CD4-positive, alpha-beta T cell treated with Interleukin-12 subunit alpha and Interleukin-12 subunit beta, for 1 hour (primary cell): ENCODE measurements around the gene BIRC5.

Experiments used
- DNase-seq: peaks from one replicate; pipeline ENCODE4 v3.0.0-alpha.2; 2020

BIRC5 gene

DNA sequence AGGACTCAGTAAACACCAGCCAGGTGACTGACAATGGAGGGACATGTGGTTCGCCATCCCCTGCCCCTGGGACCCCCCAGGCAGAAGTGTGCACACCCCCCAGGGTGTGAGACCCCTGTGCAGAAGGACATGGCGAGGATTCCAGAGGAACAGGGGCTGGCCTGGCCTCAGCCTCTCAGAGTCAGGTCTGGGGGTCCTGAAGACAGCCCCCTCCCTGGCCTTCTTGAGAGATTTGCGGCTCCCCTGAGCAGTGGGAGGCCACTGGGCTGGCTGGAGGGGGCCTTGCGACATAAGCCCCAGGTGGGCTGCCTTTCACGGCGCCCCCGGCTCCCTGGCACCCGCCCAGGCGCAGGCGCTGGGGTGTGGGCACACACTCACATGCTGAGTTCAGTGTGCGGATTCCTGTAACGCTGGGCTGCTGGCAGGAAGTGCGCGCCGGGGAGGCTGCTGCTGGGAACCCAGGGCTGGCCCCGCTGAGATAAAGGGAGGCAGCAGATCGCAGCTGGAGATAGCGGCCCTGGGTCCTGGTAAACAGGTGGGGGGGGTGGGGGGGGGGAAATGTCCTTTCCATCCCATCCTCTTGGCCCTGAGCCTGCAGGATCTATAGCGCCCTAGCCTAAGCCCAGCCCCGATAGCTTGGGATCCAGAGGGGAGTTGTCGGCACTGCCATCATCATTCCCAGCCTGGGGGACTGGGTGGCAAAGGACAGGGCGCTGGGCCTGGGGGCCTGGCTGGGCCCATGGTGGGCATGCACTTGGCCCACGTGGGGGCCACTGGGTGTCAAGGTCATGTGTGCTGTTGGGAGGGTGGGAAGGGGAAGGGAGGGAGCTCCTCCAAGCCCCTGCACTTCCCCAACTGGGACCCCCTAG is 44.5 kb downstream of the BIRC5 start:
- peak; percentile 73 for DNase-seq

DNA sequence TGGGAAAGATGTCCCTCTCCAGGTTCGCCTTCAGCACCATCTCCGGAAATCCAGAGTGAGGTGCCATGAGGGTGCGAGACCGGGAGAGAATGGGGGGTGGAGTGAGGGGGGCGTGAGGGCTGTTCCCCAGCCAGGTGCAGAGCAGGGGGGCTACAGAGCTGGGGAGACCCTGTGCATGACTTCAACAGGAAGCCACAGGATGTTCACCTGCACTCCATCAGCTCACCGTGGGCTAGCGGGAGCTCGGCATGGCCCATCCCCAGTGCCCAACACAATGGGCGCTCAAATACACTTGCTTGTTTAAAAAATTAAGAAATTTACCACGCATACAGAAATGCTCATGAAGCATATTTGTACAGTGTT is 45.1 kb downstream of the BIRC5 start:
- no peak for DNase-seq

- DNase-seq = peak; percentile 8
These were observed 49.1 kb downstream of the BIRC5 start for GRCh38 chr17:78263063-78263735.

DNA sequence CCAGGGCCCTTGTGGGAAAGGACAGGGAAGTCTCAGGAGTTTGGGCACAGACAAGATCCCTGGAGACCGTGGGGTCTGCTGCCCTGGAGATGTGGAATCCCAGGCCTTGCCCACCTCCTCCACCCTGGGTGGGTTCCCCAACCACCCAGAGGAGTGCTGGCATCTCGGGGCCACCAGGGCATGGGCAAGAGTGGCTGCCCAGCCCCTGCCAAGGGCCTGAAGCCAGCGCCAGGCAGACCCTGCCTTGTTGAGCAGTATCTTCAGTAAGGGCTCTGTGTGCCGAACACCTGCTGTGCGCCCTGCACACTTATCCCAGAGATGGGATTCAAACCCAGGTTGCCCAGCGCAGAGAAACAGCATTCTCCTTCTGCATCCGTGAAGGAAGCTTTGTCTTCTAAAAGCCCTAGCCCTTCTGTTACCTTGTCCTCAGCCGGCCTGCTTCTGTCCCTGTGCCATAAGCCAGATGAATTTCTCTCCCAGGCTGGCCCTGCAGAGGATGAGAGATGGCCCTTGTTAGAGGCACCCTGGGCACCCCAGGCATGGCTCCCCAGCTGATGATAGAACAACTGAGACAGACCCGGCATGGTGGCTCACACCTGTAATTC is 49.8 kb downstream of the BIRC5 start:
- DNase-seq = no peak

- DNase-seq = no peak
These were observed 50.5 kb downstream of the BIRC5 start for GRCh38 chr17:78264590-78264989.

- DNase-seq = no peak
These were observed 51.1 kb downstream of the BIRC5 start for GRCh38 chr17:78265121-78265520.

DNA sequence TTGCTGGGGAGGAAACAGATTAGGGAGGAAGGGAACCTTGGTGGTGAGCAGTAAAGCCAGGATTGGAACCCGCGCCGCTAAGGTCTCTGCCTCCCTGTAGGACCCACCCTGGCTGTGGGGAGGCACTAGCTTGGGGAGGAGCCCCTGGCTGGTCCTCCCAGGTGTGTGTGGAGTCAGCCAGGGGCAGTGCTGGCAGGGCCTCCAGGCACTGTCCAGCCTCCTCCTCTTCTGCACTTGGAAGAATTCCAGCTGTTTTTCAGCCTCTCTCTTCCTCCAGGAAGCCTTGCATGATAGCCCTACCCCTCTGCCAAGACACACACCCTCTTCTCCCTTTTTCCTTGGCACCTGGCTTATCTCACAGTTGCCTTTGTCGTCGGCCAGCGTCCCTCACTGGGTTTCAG is 52.2 kb downstream of the BIRC5 start:
- DNase-seq = no peak

- no peak for DNase-seq
These were observed 52.7 kb downstream of the BIRC5 start for GRCh38 chr17:78266771-78267170.

GRCh38 chr17:78267253-78268073 is 53.4 kb downstream of the BIRC5 start:
- no peak for DNase-seq

DNA sequence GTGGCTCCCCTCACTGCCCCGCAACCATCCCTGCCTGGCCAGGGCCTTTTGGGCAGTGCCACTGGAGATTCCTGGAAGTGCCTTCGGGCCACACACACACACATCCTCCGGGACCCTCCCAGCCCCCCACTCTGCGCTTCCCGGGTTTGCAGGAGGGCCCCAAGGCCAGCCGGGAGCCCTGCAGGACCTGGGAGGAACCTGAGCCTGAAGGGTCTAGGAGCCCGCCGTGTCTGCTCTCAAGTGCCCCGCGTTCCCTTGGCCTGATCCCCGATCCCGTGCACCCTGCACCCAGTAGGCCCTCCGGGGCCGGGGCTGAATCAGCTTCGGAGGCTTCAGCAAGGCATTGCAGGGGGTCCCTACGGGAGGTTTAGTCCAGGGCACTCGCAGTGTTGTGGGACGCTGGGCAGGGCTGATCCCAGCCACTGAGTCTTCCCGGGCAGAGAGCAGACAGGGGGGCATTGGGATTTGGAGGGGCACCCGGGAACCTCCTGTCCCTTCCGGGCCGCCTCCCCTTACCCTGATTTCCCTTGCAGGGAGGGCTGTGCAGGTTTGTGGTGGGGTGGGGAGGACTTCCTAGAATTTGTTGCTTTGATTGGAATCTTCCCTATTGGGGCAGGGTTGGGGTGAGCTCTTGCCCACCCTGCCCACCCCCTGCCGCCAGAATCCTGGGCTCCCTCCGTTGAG is 54.3 kb downstream of the BIRC5 start:
- DNase-seq = no peak

DNA sequence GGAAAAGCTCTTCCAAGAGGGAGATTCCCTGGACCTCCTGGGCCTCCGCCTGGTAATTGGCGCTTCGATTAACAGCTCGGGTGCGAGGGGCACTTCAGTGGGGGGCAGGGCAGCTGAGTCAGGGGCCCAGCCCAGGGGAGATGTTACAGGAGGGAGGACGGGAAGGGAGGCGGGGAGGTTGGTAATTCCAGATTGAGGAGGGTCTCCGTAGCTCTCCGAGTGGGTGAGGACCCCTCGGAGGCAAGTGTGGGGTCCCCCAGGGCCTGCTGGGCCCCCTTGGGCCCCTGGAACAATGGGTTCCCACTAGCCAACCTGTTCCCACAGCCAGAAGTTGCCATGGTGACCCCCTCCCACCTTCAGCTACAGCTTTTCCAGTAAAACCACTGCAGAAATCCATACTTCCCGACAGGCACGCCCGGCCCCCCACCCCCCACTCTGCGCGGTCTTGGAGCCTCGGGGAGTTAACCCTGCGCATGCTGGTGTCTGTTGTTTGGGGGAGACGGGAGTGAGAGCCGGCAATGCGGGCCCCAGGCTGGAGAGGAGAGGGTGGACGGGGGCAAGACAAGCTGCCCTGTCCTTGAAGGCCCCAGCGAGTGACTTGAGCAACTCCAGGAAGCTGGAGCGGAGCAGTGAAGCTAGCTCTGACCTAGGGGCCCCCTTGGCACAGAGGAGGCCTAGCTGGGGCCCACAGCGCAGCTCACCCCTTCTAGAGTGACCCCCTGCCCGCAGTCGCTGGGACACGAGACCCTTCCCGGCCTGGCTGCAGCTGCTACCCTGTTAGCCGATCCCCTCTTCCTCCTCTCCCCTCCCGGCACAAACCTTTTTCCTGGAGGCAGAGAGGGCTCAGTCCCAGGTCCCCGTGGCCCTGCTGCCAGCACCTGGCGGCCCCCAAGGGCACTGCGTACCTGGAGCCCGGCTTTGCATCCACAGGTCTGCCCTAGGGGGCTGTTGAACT is 55.2 kb downstream of the BIRC5 start:
- no peak for DNase-seq

- DNase-seq = no peak
These were observed 55.9 kb downstream of the BIRC5 start for GRCh38 chr17:78269955-78270381.

GRCh38 chr17:78271419-78272170 is 57.5 kb downstream of the BIRC5 start:
- DNase-seq = no peak

DNA sequence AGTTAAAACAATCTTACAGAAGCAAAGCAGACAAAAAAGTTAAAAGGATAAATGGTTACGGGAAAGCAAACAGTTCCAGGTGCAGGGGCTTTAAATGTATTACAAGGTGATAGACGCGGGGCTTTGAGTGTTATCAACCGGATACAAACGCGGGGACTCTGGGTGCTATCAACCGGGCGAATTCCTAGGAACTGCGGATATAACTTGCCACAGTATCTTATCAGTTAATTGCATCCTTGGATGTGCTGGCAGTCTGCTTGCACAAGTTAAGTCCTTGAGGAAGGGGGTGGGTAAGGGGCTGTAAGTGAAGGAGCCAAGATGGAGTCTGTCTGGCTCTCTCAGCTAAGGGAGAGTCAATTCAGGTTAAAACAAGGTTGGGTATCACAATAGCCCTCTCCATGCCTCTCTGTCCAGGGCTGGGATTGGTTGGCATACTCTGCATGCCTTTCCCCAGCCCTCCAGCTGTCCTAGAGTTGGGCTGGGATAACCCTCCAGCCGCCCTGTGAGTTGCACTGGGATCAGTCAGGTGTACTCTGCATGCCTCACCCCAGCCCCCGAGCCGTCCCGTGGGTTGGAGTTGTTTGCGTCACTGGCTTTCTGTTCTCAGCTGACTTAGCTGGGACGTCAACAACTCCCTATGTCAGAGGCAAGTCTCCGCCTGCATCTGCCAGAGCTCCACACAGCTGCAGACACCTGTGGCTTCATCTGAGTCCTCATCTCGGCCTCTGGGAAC is 58.3 kb downstream of the BIRC5 start:
- DNase-seq = peak; percentile 49

DNA sequence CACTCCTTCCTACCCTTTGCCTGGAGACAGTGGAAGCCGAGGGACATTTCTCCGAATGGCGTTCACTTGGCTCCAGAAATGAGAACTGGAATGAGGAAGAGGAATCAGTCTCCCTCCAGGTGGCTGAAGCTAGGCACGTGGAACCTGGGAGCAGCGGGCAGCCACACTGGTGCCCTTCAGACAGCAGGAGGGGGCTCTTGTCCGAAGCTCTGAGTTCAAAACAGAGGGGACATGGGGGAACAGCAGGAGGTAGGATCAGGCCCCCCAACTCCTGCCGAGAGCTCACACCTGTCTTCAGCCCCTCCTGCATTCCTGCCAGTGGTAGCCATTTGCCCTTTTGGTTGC is 58.8 kb downstream of the BIRC5 start:
- DNase-seq = no peak

DNA sequence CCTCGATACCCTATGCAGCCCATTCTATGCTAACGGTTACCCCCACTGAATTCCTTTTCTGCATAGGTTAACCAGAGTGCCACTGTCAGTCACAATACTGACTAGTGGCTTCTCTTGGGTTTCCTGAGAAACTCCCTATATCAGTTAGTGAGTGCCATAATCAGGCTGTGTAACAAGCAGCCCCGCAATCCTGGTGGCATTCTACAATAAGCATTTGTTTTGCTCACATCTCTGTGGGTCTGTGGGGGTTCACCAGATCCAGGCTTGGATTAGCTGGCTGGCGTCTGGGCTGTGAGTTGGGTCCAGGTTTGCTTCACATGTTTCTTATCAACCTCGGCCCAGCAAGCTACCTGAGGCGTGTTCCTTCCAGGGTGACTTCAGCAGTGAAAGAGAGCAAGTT is 59.8 kb downstream of the BIRC5 start:
- DNase-seq = no peak
